Spleen (tissue), 7 donors: ENCODE data around the gene RAD51B.

Experiments used
- CTCF ChIP-seq, 11 experiments: fragments of 200-600 bp in 7 of 11; fragments of 450-650 bp in 4 of 11; sonication (generic) in 4 of 11; IDR thresholded peaks in 8 of 11; conservative IDR thresholded peaks in 3 of 11; 1 replicate in 7 of 11; 2 replicates in 4 of 11; pipeline versions ENCODE4 v1.4.0 to v1.8.0; 2016 to 2021; ENCODE audit warnings: antibody characterized with exemption in 11 of 11, inconsistent platforms in 4 of 11, mild to moderate bottlenecking in 1 of 11
- POLR2A ChIP-seq, 3 donors: fragments of 450-650 bp; IDR thresholded peaks; one replicate each; pipeline ENCODE4 v1.5.1; 2017; ENCODE audit warnings: antibody characterized with exemption in 3 of 3, mild to moderate bottlenecking in 1 of 3
- donor health status: DM: no; HTN: no; CAD: no; lungs with moderate emphysema.
- donor health status: DM: no; HTN: no; CAD: no.
- donor health status: DM: no; HTN: no; CAD: no.

DNA sequence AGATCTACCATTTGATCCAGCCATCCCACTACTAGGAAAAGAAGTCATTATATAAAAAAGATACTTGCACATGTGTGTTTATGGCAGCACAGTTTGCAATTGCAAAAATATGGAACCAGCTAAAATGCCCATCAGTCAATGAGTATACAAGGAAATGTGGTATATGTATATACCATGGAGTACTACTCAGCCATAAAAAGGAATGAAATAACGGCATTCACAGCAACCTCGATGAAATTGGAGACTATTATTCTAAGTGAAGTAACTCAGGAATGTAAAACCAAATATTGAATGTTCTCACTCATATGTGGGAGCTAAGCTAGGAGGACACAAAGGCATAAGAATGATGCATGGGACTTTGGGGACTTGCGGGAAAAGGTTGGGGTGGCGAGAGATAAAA, 402.6 kb downstream of the RAD51B start:
- TF ChIP-seq CTCF (IDR thresholded peaks at IDR 0.05 in 8 of 11, conservative IDR thresholded peaks at IDR 0.05 in 3 of 11) (no peak), POLR2A (IDR thresholded peaks at IDR 0.05) (no peak)
